HEK293T (cell line): Measurements from ENCODE around the gene ABL2.

Experiments used
- ELF4 ChIP-seq: fragments of 450-650 bp; IDR thresholded peaks from 2 replicates; pipeline ENCODE4 v1.6.1; 2017; ENCODE audit warnings: antibody characterized with exemption
- FOXM1 ChIP-seq: fragments of 450-650 bp; IDR thresholded peaks from 2 replicates; pipeline ENCODE4 v1.6.1; 2017; ENCODE audit warnings: mild to moderate bottlenecking, borderline replicate concordance
- LEF1 ChIP-seq: fragments of 450-650 bp; IDR thresholded peaks from 2 replicates; pipeline ENCODE4 v1.6.1; 2017; ENCODE audit warnings: mild to moderate bottlenecking, borderline replicate concordance

- TF ChIP-seq ELF4, result no peak
- no peak for TF ChIP-seq FOXM1
- TF ChIP-seq LEF1, result no peak
Observed at GRCh38 chr1:179128520-179128919, 101.0 kb downstream of the ABL2 start.
